HG03064 (cell line): ENCODE measurements around the gene EPHA1.

ENCODE experiments used
- ATAC-seq: cut with Tn5 transposase; IDR thresholded peaks from one replicate; pipeline ENCODE4 v1.9.1; 2021; ENCODE audit warnings: low read depth; ENCODE audit not compliant: unreplicated experiment

EPHA1 gene

DNA sequence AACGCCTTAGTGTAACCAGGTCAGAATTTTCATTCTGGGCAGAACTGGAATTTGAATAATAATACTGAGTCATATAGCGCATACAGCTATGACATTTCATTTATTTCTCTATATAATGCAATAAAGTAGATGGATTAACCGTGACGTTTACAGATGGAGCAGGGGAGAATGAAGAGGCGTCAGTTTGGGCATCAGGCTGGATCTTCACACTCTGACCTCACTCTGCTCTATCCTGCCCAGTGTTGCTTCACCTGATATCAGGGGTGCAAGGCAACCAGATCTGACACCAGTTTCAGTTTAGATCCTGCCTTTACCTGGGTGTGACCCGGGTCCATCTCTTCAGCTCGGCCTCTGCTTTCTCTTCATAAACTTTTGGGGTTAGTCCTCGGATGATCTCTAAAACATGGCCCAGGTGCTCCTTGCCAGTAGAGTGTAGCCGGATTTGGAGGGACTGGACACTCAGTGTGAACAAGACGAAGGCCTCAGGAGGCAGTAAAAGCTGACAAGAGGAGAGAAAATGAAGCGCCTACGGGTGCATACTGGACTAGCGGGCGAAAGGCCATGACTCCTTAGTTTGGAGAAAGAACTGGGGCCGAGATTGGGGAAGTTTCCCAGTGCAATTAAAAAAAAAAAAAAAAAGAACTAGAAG lies 28.9 kb downstream of the EPHA1 start:
- ATAC-seq: no peak

DNA sequence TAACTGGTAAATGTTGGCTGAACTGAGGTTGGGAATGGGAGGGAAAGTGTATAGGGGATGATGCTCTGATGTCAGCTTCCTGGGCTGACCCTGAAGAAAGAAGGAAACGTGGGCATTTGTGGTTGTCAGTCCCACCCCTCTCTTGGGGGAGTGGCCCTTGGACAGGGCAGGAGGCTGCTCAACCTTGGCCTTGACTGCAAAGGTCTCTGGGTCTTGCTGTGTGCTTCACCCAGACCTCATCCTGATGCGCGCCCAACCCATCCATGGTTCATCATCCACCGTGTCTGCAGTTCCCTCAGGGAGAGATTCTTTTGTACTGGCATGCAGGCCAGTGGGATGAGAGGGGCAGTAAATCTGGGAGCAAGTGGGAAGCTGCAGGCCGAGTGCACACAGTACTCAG lies 32.3 kb downstream of the EPHA1 start:
- ATAC-seq: no peak

DNA sequence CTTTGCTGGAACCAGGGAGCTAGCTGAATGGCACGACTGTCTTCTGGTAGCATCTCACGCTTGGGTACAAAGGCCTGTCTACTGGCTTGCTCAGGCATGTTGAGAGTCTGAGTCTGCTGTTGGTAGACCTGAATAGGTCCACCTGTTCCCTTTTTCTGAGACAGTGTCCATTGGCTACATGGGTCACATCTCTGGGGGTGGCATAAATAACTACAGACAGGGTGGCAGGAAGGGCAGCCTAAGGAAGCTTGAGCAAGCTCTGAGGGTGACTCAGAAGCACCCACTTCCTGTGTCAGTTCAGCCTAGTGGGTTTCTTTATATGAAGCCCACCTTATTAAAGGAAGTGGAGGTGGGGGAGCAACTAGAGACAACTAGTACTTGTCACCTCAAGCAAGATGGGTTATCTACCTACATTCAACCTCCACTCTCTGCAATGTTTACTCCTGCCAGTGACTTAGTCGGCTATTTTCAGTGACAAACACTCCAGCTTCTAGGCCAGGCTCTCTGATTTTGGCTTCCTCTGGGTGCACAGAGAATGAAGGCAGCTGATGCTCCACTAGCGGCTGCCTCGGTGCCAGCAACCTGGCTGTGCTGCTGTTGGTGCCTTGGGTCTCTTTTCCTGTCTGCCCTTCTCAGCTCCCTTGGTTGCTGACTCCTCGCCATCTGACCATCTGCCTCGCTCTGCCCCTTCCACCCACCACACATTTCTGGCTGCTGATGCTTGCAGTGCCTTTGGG lies 33.2 kb downstream of the EPHA1 start:
- no peak for ATAC-seq

DNA sequence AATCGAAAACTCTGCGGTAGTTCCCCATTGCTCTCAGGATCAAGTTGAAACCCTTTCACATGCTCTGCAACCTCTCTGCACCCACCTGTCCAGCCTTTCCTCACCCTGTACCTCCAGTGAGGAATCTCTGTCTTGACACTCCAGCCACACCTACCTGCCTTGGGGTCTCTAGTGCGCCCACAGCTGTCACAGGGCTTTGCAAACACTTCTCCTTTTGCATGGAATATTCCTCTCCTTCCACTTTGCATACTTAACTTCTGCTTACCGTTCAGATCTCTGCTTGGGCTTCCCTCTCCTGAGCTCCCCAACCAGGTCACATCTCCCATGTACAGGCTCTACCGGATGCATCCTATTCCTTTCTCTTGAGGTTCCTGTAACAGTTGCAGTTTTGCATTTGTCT lies 34.1 kb downstream of the EPHA1 start:
- ATAC-seq: no peak

DNA sequence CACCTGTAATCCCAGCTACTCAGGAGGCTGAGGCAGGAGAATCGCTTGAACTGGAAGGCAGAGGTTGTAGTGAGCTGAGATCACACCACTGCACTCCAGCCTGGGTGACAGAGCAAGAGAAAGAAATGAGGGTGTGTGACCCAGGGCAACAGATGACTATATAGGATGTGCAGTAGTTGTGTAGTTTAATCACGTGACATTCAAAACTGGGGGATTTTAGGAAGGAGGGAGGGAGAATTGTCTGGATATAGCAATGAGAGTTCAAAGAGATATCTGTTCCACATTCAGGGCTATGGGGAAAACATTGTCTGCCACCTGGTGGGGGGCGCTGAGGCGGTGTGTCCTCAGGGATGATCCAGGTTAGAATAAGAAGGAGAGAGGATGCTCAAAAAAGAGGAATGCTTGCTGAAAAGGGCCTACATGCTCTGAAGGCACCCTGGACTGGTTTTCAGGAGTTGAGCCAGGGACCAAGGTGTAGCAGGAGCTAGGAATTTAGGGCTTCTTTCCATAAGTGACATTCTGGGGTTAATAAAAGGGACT lies 35.3 kb downstream of the EPHA1 start:
- ATAC-seq: no peak

DNA sequence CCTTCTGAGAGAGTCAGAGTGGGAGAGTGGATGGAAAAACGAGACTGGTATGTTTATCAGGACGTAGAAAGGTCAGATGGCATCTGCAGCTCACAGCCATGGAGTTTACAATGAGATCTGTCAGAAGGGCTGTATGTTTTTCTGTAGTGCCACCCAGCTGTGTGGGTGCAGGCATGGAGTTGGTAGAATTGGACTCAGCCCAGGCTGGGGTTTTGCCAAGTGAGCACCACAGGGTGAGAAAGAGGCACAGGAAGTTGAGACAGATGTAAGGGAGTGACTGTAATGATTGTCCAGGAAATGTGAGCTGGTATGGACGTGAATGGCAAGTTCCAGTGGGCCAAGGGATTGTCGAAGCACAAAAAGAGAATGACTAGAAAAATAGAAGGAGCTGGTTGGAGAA lies 36.6 kb downstream of the EPHA1 start:
- ATAC-seq: no peak

DNA sequence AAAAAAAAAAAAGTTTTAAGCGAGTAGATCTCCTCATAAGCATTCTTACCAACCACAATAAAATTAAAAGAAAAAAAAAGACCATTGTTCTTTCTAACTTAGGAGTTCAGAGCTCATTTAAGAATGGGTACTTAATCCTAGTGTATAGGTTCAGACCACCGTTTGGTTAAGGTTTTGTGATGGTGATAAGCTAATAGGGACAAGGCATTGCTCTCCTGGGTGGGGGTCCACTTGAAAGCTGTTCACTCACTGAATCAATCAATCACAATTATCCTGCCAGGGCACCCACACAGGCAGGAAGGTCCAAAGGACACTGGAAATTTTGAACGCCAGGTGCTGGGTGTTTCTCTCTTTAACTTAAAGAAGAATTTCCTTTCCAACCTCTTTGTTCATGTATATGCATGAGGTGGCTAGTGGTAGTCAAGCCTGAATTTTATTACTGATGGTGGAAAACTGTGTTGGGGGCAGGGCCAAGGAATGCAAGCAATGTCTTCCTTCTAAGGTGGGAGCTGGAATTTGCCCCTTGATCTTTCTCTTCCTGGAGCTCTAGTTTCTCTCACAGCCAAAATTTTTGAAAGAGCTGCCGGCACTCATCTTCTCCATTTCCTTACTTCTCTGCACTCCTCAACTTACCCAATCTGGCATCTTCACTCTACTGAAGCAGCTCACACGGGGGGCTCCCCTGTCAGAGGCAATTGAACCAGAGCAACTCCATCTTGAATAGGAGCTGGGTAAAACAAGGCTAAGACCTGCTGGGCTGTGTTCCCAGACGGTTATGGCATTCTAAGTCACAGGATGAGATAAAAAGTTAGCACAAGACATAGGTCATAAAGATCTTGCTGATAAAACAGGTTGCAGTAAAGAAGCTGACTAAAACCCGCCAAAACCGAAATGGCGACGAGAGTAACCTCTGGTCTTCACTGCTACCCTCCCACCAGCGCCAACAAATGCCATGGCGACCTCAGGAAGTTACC lies 38.7 kb downstream of the EPHA1 start:
- ATAC-seq: no peak

DNA sequence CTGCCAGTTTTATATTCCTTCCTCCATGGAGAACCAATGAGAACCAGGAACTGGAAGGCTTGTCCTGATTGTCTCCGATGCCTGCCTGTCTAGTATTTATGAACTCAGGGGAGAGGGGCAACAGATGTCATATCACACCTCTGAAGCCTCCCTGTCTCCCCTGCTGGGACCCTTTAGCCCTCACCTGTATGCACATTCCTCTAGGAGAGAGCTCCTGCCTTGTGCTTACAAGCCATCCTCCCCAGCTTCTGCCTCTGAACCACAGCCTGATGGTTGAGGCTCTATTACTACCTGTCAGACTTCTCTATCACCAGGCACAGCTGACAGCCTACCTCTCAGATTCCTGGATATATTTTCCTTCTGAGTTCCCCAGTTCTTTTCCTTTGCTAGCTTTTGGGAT lies 40.3 kb downstream of the EPHA1 start:
- ATAC-seq: no peak

DNA sequence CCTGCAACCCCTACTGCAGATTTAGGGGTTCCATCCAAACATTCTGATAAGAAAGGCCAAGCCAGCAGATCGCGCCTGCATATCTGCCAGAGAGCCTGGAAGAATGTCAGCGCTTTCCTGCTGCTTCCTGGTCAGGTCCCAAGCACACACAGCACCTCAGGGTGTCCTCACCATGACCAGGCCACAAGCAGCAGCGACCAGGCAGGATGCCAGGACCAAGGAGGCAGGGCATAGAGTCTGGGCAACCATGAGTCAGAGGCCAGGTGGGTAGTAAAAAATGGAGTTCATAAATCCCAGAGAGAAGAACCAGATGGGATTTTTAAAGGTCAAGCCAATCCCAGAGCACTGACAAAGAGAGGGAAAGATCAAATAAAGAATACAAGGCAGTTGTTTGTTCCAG lies 40.7 kb downstream of the EPHA1 start:
- no peak for ATAC-seq

DNA sequence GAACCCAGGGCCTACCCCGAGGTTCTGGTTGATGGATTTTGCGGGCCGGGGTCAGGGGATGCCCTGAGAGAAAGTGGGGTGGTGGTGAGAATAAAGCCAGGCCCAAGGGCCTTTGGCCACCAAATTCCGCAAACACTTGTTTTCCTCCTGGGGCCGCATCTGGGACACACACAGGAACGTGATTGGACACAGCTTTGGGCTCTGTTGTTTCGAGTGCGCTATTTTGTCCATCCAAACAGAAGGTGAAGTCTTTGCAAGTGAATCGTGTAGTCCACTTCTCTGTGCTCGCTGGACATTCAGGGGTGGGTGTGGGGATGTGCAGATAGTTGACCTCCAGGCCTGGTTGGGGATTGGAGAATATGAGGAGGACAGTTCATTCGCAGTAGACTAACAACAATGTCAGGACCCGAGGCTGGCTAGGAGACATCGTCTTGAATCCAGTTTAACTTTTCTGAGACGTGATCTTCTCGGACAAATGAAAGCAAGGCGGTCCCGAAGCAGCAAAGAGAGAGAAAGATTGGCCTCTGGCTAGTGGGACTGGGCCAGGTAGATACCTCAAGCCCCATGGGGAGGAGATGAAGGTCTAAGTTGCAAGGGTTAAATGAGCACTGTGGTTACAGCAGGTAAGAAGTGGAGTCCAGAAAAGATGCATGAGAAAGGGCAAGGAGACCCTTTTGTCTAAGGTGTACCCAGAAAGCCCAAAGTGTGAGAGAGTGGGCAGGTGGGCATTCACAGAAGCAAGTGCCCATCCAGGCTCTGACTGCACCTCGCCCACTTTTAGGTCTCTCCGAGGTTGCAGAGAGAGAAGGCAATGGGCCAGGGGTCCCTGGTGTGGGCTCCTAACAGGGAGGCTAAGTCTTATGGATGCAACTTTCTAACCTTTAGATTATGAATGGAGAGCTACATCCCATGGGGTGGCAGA lies 45.4 kb downstream of the EPHA1 start:
- no peak for ATAC-seq

DNA sequence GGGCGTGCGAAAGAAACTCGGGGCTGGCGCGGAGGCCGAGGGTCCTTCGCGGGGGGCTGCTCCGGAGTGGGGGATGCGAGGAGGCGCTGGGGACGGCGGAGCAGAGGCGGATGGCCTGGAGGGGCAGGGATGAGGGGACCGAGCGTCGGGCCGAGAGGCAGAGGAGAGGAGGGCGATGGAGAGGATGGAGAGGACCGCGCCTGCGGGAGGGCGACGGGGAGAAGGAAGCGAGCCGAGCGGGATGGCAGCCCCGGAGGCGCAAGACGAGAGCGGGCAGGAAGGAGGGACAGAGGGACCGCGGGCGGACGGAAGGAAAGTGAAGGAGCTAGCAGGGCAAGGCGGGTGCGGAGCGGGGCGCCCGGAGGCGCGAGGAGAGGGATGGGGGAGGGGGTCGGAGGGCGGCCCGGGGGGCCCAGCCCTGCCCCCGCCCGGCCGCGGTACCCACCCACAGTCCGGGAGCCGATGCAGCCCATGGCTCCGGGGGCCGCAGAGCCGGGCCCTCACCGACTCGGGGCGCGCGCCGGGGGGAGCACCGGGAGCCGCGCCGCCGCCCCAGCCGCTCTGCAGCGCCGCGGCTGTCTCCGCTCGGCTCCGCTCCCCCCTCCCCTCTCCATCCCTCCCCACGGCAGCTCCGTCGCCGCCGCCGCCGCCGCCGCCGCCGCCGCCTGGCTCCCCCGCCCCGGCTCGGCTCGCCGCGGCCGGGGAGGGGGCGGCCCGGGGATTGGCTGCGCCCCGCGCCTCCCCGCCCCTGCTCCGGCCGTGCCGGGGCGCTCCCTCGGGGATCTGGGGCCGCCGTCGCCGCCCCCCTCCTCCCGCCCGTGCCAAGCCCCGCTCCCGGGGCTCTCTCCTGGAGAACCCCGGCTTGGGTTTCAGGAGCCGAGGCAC lies 46.3 kb downstream of the EPHA1 start, which contains the start of gene FAM131B:
FAM131B (minus strand) TSS at position 583 of the 885 bp plus-strand sequence; CDS start at position 473, 110 bp downstream.
- ATAC-seq: no peak

DNA sequence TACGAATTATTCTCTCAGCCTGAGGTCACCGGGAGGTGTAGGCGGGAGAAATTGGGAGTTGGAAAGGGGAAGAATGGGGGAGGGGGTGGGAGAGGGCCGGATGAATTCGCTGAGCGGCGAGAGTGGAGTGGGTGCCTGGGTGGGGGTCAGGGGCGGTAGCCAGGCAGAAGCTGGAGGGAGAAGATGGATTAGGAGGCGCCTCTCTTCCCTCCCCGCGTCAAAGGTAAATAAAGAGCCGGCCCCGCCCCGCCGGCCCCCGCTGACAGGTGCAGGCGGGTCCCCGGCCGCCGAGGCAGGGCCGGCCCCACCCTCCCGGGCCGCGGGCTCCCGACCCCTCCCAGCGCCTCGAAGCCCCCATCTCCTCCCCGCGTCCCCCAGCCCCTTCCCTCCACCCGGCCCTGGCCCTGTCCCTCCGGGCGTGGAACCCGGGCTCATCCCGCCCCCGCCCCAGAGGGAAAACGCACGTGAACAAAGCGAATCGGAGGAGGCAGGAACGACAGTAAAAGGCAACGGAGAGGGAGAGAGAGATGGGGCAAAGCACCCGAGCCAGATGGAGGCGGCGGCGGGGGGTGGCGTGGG lies 47.0 kb downstream of the EPHA1 start:
- no peak for ATAC-seq

DNA sequence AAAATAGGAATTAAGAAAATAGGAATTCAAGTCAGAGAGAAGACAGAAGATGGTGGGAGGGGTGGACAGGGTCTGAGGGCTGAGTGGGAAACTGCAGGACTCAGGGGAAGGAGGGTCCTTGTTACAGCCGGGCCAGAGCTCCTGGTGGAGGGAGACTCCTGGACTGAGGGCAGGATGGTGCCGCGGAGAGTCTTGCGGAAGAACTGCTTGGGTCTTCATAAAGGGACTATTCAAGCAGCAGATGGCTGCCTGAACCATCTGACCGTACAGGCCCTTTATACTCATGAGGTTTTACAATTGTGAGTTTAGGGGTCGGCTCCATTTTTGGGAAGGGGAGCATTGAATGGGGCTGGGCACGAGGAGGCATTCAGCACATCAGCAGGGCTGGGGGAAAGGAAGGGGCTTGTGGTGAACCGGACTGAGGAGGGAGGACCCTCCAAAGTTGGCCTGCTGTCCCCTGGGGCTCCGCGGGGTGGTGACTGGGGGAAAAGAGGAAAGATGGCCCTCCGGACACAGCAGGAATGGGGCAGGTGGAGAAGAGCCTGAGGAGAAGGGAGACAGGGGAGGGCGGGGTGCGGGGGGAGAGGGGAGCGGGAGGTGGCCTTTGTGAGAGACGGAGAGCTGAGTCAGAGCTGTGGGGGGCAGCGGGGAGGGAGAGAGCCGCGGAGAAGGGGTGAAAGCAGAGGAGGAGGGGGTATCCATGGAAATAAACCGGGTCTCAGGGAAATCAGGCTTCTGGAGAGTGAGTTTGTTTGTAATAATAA lies 47.7 kb downstream of the EPHA1 start:
- no peak for ATAC-seq

DNA sequence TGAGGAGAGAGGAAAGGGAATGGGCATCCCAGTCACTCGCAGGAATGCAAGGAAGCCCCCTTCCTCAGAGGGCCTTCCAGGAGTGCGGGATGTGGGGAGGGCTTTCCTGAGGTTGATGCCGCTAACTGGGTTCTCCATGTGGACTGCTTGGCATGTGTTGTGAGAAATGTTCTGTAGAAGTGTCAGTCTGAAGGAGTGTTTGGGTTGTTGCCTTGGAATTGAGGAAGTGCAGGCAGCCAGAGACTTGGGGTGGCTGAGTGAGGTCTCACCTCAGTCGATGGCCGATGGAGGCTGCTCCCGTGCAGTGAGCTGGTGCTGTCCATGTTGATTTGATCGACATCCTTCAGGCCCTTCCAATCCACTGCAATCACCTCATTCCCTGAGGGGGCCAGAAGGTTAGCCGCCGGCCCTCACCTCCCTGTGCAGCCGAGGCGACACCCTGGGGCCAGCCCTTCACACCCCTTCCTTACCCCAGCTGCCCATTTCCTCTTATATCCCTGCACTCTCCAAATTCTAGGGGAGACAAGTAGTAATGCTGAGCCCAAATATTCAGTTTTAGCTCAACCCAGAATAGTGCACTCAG lies 48.8 kb downstream of the EPHA1 start:
- ATAC-seq: no peak

DNA sequence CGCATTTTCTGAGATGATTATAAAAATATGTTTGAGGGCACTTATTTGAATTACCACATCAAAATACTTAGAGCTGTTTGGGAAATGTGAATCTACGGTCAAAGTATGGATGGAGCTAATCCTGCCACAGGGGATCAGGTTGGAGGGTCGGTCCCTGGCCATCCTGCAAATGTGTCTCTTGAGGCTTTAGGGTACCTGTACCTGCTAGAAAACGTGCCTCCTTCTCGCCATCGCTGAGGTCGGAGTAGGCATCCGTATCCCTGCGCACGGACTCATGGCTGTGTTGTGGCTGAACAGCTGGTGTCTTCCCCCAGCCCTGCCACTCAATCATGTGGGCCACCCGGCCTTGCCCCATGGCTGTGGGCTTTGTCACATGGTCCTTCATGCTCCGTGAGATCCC lies 50.0 kb downstream of the EPHA1 start:
- no peak for ATAC-seq

DNA sequence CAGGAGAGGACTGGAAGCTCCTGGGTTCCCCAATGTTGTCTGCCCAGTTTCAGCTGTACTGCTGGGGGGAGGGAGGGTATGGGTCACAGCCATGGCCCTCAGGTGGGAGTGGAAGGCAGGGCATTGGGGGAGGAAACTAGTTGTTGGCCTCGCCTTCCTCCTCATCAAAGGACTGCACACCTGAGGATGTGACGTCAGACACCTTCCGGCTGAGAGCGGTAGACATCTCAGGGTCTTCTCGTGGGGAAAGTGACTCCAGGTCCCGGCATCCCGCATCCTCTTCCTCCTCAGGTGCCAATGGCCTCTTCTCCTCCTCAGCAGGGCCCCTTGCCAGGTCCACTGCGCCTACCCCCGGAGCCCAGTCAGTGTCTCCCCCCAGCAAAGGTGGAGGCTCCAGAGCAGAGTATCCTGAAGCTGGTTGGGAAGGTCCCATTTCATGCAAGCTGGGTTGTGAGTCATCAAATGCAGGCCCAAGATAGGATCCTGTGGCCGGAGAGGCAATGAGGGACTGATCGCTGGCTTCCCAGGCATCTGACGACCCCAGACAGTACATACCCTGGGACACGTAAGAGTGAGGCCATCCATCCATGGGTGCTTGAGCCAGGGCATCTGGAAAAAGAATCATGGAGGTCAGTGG lies 52.1 kb downstream of the EPHA1 start:
- ATAC-seq: no peak
